ENCODE results near the gene ACAA1.
A peak's percentile ranks its signal among the peaks of the same experiment; 100 is the strongest.
"Not testable (repeated sequence)": the region's sequence is repeated elsewhere in the genome, so short reads cannot be mapped to it uniquely, and the experiment has no call there.

Gene ACAA1

GRCh38 chr3:38136777-38137614 lies at the start of gene ACAA1:
Gene ACAA1, minus strand, starts transcription at chr3:38137127. Its CDS starts 92 bp downstream, at chr3:38137035.
- peak; percentile 95 for DNase-seq

- no peak for DNase-seq
Measured at GRCh38 chr3:38177181-38177580, 40.3 kb upstream of the ACAA1 start.

GRCh38 chr3:38173834-38174418 lies 37.0 kb upstream of the ACAA1 start:
- DNase-seq, result no peak

- DNase-seq, result no peak
Measured at GRCh38 chr3:38171622-38172021, 34.7 kb upstream of the ACAA1 start.

- no peak for DNase-seq
Measured at GRCh38 chr3:38170722-38171121, 33.8 kb upstream of the ACAA1 start.

GRCh38 chr3:38169027-38169317 lies 32.0 kb upstream of the ACAA1 start:
- DNase-seq, result no peak

- DNase-seq, result no peak
Measured at GRCh38 chr3:38168151-38169026, 31.5 kb upstream of the ACAA1 start.

GRCh38 chr3:38167591-38167990 lies 30.7 kb upstream of the ACAA1 start:
- no peak for DNase-seq

GRCh38 chr3:38165722-38166387 lies 28.9 kb upstream of the ACAA1 start:
- no peak for DNase-seq

- peak; percentile 95 for DNase-seq
Measured at GRCh38 chr3:38164952-38165721, 28.2 kb upstream of the ACAA1 start, which contains the start of gene OXSR1. Gene OXSR1, plus strand, starts transcription at chr3:38165537. Its CDS starts 340 bp downstream, at chr3:38165877.

- DNase-seq, result no peak
Measured at GRCh38 chr3:38164643-38164951, 27.7 kb upstream of the ACAA1 start.

- no peak for DNase-seq
Measured at GRCh38 chr3:38163841-38164642, 27.1 kb upstream of the ACAA1 start.

GRCh38 chr3:38163117-38163840 lies 26.4 kb upstream of the ACAA1 start:
- DNase-seq, result no peak

GRCh38 chr3:38160704-38161103 lies 23.8 kb upstream of the ACAA1 start:
- DNase-seq, result not testable (repeated sequence)

GRCh38 chr3:38158472-38158871 lies 21.5 kb upstream of the ACAA1 start:
- no peak for DNase-seq

GRCh38 chr3:38157595-38157994 lies 20.7 kb upstream of the ACAA1 start:
- no peak for DNase-seq

GRCh38 chr3:38157117-38157516 lies 20.2 kb upstream of the ACAA1 start:
- no peak for DNase-seq

- DNase-seq, result no peak
Measured at GRCh38 chr3:38155825-38156224, 18.9 kb upstream of the ACAA1 start.

- no peak for DNase-seq
Measured at GRCh38 chr3:38154625-38155255, 17.8 kb upstream of the ACAA1 start.

- no peak for DNase-seq
Measured at GRCh38 chr3:38154033-38154494, 17.1 kb upstream of the ACAA1 start.

Measured in activated T-cell treated with anti-CD3 and anti-CD28 coated beads for 4 hours (primary cell).